ENCODE measurements around the gene CDH4. TPM values are rescaled to one million over a fixed set of nuclear protein-coding genes. Genes with fewer than 3 reads are reported as not detected.

Gene CDH4
- total and polyA plus RNA-seq, 11 donors = 0.04 to 0.54 (median 0.08) TPM; not detected in 1

DNA sequence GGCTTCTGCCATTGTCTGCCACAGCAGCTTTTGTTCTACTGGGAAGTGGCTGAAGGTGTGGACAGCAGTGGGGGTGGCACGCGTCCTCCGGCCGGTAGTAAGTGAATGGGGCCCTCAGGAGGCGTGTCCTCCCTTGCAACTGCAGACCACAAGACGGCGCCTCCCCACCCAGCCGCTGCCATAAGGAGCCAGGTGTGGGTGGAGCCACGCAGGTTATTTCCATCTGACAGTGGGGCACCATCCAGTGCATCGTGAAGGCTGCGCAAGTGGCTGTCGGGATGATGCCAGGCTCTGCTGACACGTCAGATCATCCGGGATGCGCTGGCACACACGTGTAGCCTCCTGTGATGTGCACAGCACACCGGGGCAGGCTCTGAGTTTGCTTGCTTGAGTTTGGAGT lies 379.7 kb downstream of the CDH4 start:
- intact Hi-C loops (cut with DNase I) = loop anchor here in 1 of 10 donors (10.0 kb wide), 1 partner anchor 357 kb away; no protein-coding TSS in a partner anchor
- 70 to 77% (median 76%) methylated on average over 15 to 17 of the region's 17 CpGs for WGBS, 4 donors
- H3K9me3 ChIP-seq = no peaks in the 10 kb centered on the region
- H3K4me1 ChIP-seq = peaks cover 0 to 12% (median 0%) of the 10 kb centered on the region in 12 donors
- H3K4me3 ChIP-seq = no peak overlapping the region
- DNase-seq = peak in 1 of 5 donors; percentile 51
- peaks cover 0 to 38% (median 3%) of the 10 kb centered on the region in 9 donors for H3K27me3 ChIP-seq
- TF ChIP-seq, protein P1, sequence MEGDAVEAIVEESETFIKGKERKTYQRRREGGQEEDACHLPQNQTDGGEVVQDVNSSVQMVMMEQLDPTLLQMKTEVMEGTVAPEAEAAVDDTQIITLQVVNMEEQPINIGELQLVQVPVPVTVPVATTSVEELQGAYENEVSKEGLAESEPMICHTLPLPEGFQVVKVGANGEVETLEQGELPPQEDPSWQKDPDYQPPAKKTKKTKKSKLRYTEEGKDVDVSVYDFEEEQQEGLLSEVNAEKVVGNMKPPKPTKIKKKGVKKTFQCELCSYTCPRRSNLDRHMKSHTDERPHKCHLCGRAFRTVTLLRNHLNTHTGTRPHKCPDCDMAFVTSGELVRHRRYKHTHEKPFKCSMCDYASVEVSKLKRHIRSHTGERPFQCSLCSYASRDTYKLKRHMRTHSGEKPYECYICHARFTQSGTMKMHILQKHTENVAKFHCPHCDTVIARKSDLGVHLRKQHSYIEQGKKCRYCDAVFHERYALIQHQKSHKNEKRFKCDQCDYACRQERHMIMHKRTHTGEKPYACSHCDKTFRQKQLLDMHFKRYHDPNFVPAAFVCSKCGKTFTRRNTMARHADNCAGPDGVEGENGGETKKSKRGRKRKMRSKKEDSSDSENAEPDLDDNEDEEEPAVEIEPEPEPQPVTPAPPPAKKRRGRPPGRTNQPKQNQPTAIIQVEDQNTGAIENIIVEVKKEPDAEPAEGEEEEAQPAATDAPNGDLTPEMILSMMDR (IDR thresholded peaks at IDR 0.05) = no peak
- TF ChIP-seq POLR2A (IDR thresholded peaks at IDR 0.05) = no peak
- H3K27ac ChIP-seq = no peak overlapping the region
- no peak for ATAC-seq
- no peaks in the 10 kb centered on the region for H3K36me3 ChIP-seq

DNA sequence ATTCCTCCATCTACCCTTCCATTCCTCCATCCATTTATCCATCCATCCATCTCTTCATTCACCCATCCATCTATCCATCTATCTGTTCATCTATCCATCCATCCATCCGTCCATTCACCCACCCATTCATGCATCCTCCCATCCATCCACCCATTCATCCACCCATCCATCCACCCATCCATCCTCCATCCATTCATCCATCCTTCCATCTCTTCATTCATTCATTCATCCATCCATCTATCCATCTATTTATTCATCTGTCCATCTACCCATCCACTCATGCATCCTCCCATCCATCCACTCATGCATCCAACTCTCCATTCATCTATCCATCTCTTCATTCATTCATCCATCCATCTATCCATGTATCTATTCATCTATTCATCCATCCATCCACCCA lies 380.9 kb downstream of the CDH4 start:
- DNase-seq (no peak), ATAC-seq (no peak)
- intact Hi-C loops (cut with DNase I) = loop anchor here in 1 of 10 donors (10.0 kb wide), 1 partner anchor 358 kb away; no protein-coding TSS in a partner anchor
- H3K27ac ChIP-seq = no peak overlapping the region
- TF ChIP-seq, protein P1 (IDR thresholded peaks at IDR 0.05) = no peak
- no peak for TF ChIP-seq POLR2A (IDR thresholded peaks at IDR 0.05)
- peaks cover 0 to 31% (median 3%) of the 10 kb centered on the region in 9 donors for H3K27me3 ChIP-seq
- 67 to 89% (median 78%) methylated on average over 1 of the region's 1 CpG for WGBS, 4 donors
- H3K4me1 ChIP-seq = peaks cover 0 to 12% (median 0%) of the 10 kb centered on the region in 12 donors
- no peak overlapping the region for H3K4me3 ChIP-seq
- no peaks in the 10 kb centered on the region for H3K9me3 ChIP-seq
- no peaks in the 10 kb centered on the region for H3K36me3 ChIP-seq

DNA sequence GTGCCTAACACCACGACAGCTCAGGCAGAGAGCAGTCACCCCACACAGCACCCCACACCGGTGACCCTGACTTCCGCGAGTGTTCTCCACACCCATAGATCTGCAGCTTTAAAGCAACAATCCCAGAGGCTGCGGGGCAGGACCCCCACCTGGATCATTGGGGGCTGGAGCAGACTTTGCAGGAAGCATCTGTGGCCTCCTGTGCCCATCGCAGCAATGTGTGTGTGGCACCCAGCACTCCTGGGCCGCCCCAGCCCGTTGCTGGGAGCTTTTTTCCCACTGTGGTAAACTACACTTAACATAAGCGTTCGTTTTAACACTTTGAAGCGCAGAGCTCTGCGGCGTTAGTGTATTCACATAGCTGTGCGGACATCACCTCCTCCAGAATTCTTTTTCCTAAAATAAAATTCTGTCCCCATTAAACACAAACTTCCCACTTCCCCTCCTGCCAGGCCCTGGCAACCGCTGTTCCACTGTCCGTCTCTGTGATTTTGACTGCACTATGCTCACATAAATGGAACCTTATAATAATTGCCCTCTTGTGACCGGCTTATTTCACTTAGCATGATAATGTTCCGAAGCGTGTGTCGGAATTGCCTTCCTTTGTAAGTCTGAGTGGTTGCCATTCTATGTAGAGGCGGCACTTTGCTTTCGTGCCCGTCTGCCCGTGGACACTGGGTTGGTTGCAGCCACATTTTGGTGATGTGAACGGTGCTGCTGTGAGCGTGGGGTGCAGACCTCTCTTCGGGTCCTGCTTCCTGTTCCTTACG lies 382.5 kb downstream of the CDH4 start:
- ATAC-seq (no peak), DNase-seq (no peak)
- Histone ChIP-seq H3K27ac (no peak overlapping the region), H3K4me3 (no peak overlapping the region), H3K4me1 (no peaks in the 10 kb centered on the region), H3K36me3 (no peaks in the 10 kb centered on the region), H3K9me3 (no peaks in the 10 kb centered on the region), H3K27me3 (peaks cover 0 to 29% (median 6%) of the 10 kb centered on the region in 9 donors)
- 85 to 93% (median 89%) methylated on average over 27 to 28 of the region's 28 CpGs for WGBS, 4 donors
- intact Hi-C loops (cut with DNase I) = loop anchor here in 1 of 10 donors (10.0 kb wide), 1 partner anchor 360 kb away; no protein-coding TSS in a partner anchor
- TF ChIP-seq POLR2A (IDR thresholded peaks at IDR 0.05) = no peak
- TF ChIP-seq, protein P1 (IDR thresholded peaks at IDR 0.05) = no peak

DNA sequence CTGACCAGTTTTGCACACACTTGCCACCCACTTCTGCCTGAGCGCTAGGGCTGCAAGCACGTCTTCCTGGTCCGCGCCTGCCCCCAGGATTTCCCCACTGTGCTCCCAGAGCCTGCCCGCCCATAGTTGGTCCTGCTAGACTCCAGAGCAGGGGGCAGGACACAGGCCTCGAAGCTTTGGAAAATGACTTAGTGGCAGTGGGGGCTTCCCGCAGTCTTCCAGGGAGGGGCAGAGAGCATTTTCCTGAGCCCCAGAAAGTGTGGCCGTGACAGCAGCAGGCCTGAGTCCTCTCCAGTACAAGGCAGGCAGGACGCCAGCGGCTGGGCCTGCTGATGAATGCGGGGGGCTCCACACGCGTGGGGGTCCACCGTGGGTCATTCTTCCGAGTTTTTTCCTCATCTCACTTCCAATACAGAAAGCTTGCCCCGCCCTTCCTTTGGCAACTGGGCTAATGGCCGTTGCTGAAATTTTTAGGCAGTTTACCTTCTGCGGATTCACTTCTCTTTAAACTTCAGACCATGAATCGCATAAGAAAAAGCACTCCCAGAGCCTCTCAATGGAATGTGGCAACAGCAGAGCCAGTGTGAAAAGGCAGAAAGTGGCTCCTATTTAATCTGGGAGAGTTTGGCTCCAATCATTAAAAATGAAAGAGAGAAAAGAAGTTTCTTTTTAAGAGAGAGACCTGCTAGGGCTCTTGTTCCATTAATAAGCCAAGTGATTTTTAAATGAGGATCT lies 383.8 kb downstream of the CDH4 start:
- H3K27ac ChIP-seq = no peak overlapping the region
- intact Hi-C loops (cut with DNase I) = loop anchor here in 1 of 10 donors (10.0 kb wide), 1 partner anchor 361 kb away; no protein-coding TSS in a partner anchor
- peaks cover 0 to 29% (median 6%) of the 10 kb centered on the region in 9 donors for H3K27me3 ChIP-seq
- no peaks in the 10 kb centered on the region for H3K9me3 ChIP-seq
- DNase-seq (no peak), ATAC-seq (no peak)
- H3K36me3 ChIP-seq = no peaks in the 10 kb centered on the region
- TF ChIP-seq POLR2A (IDR thresholded peaks at IDR 0.05) = no peak
- TF ChIP-seq, protein P1 (IDR thresholded peaks at IDR 0.05) = no peak
- no peaks in the 10 kb centered on the region for H3K4me1 ChIP-seq
- 72 to 76% (median 75%) methylated on average over 17 to 19 of the region's 19 CpGs for WGBS, 4 donors
- H3K4me3 ChIP-seq = no peak overlapping the region
